Coronary artery (tissue), 2 donors: ENCODE measurements around the gene MARCKSL1.

Experiments used
- DNase-seq: peaks from one replicate; pipeline ENCODE4 v3.0.0-alpha.2; 2017; ENCODE audit warnings: low spot score
- H3K27ac ChIP-seq, 2 donors: fragments of 200-600 bp; sonication (generic); one replicate each; pipeline ENCODE4 v1.5.1; 2016 to 2019
- H3K4me3 ChIP-seq: fragments of 200-600 bp; sonication (generic); 2 replicates; pipeline ENCODE4 v1.5.1; 2016; ENCODE audit warnings: mild to moderate bottlenecking, moderate library complexity
- TF ChIP-seq, protein P1 (sequence below): fragments of 200-600 bp; sonication (generic); IDR thresholded peaks from one replicate; pipeline ENCODE4 v1.5.1; 2019; ENCODE audit warnings: antibody characterized with exemption

Gene MARCKSL1

DNA sequence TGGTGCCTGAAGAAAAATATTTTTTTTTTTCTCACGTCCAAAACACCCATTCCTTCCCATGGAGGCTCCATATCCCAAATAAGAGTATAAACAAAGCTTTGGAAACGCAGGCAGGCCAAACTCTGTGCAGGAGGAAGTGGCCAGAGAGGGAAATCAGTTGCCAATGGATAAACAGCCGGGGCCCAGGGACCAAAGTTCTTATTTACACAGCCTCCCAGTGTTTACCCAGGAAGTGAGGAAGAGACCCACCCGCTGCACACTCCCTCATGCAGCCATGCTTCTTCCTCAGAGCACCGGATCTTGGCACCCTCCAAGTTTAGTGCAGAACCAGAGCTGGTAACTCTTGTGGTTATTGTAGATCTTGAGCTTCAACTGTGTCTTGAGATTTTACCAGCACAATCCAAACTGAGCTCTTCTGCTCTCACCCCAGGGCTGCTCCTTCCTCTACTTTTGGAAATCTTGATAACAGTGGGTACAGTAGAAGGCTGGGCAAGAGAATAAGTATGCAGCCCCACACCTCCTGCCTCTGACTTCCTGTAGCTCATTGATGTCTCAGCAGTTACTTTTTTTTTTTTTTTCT lies 14.2 kb downstream of the MARCKSL1 start:
- TF ChIP-seq, protein P1, sequence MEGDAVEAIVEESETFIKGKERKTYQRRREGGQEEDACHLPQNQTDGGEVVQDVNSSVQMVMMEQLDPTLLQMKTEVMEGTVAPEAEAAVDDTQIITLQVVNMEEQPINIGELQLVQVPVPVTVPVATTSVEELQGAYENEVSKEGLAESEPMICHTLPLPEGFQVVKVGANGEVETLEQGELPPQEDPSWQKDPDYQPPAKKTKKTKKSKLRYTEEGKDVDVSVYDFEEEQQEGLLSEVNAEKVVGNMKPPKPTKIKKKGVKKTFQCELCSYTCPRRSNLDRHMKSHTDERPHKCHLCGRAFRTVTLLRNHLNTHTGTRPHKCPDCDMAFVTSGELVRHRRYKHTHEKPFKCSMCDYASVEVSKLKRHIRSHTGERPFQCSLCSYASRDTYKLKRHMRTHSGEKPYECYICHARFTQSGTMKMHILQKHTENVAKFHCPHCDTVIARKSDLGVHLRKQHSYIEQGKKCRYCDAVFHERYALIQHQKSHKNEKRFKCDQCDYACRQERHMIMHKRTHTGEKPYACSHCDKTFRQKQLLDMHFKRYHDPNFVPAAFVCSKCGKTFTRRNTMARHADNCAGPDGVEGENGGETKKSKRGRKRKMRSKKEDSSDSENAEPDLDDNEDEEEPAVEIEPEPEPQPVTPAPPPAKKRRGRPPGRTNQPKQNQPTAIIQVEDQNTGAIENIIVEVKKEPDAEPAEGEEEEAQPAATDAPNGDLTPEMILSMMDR = no peak
- Histone ChIP-seq H3K4me3 (no peak overlapping the region), H3K27ac (no peak overlapping the region)
- no peak for DNase-seq

DNA sequence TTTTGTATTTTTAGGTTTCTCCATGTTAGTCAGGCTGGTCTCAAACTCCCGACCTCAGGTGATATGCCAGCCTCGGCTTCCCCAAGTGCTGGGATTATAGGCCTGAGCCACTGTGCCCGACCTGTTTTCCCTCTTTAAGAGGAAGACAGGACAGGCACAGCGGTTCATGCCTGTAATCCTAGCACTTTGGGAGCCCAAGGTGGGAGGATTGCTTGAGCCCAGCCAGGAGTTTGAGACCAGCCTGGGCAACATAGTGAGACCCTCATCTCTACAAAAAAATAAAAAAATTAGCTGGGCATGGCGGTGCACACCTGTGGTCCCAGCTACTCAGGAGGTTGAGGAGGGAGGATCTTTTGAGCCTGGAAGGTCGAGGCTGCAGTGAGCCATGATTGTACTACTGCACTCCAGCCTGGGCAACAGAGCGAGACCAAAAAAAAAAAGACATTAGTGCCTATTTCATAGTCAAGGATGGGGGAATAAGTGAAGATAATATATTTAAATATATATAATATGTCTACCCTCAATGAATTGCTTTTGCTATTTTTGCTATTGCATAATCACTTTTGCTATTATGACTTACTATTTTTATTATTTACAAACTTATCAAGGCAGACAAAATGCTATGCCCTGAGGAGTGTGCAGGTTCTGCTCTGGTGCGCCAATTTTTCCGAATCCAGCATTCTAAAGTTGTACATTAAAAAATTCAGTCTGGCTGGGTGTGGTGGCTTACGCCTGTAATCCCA lies 17.7 kb downstream of the MARCKSL1 start:
- no peak for DNase-seq
- no peak overlapping the region for H3K27ac ChIP-seq
- TF ChIP-seq, protein P1 = no peak
- H3K4me3 ChIP-seq = no peak overlapping the region

DNA sequence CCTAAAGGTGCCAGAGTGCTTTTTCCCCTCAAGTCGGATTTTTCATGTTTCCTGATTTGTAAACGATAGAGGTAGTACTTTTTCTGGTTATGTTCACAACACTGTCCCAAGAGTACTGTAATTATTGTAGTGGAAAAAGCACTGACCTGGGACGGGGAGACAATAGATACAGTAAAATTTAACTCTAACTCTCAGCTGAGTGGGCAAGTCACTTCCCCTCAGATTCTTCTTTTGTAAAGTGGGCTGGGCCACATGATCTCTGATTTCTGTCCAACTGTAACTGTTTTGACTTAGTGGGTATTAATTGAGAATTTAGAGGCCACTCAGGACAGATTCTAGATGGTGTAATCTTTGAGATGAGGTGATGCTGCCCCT lies 19.1 kb downstream of the MARCKSL1 start:
- no peak overlapping the region for H3K27ac ChIP-seq
- DNase-seq = no peak
- H3K4me3 ChIP-seq = no peak overlapping the region
- TF ChIP-seq, protein P1 = no peak

DNA sequence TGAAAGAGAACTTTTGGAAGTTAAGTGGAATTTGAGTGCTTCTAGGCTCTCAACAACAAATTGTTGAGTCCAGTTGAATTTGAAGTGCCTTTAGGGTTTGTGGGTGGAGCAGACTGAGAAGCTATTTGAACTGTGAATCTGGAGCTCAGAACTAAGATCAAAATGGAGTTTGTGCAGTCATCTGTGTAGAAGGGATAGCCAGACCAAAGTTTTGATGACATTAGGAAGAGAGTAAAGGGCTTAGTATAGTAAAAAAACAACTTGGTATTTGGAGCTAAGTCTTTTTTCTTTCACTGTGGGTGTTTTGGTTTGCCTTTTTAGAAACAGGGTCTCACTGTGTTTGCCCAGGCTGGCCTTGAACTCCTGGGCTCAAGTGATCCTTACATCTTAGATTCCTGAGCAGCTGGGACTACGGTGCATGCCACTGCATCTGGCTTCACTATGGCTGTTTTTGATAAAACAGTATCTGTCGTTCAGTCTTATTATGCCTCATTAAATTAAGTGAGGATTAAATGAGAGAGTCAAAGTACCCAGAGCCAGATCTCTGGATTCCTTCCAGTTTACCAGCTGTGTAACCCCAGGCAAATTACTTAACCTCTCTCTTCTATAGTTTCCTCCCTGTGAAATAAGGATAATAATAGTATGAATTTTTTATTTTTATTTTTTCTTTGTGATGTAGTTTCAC lies 24.2 kb downstream of the MARCKSL1 start:
- no peak overlapping the region for H3K27ac ChIP-seq
- no peak for DNase-seq
- H3K4me3 ChIP-seq = no peak overlapping the region
- TF ChIP-seq, protein P1 = no peak

DNA sequence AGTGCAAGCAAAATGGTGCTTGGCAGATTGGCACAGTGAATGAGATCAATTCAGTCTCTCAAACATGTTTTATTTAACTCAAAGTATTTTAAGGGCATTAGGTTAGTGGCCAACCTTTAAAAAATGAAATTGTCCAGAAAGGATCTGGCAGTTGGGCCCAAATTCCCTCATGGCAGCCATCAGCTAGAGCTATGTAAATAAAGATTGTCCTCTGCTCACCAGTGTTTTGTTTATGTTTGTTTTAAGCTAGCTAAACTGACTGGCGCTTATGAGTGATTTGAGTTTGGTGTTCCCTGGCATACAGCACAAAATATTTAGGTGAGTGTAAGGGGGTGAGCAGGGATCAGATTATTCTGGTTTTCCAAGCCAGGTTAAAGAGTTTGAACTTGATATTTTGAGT lies 26.1 kb downstream of the MARCKSL1 start:
- H3K27ac ChIP-seq = no peak overlapping the region
- TF ChIP-seq, protein P1 = no peak

DNA sequence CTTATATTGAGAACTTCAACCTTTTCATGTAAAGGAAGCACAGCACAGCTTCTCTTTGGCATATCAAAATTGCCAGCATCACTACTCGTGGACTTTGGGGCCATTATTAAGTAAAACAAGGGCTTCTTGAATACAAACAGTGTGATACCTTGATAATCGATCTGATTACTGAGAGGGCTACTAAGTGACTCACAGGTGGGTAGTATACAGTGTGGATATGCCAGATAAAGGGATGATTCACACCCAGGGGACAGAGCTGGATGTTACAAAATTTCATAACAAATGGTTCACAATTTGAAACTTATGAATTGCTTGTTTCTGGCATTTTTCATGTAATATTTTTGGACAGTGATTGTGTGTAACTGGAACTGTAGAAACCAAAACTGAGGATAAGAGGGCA lies 28.7 kb downstream of the MARCKSL1 start:
- H3K4me3 ChIP-seq = no peak overlapping the region
- no peak overlapping the region for H3K27ac ChIP-seq
- TF ChIP-seq, protein P1 = no peak
- no peak for DNase-seq

More for the DNA sequence above, 26.1 kb downstream of the MARCKSL1 start:
- no peak for DNase-seq
- no peak overlapping the region for H3K4me3 ChIP-seq
